GM04504 (cell line): ENCODE measurements around the gene OR6B1.
"Not testable (repeated sequence)": the region's sequence is repeated elsewhere in the genome, so short reads cannot be mapped to it uniquely, and the experiment has no call there.

Source experiments
- DNase-seq: peaks from one replicate; pipeline ENCODE4 v3.0.0-alpha.2; 2012; ENCODE audit warnings: low read depth

Gene OR6B1

DNA sequence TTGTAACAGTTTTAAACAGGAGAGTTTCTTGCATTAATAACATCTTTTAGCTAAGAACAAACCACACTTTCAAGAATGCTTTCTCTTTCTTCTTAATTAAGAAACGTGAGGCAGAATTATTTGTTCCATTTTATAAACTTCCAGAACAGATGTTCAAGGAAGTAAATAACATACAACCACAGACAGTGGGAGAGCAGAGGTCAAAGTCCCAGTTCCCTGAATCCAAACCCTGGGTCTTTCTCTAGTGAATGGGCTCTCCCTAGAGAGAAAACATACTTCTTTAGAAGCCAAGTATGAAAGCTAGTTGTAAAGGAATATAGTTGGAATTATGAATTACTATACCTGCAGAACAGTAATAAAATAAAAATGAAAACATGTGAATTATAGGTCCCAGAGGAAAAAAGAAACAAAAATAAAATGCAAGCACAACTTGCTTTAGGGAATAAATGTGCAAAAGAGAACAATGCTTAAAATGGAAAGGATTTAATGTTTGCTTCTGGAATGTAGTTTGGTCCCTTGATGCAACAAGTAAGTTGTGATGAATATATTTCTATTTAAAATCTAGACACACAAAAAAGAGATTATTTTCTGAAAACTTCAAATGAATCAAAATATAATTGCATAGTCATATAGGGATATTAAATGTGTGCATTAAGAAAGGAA, 6.0 kb downstream of the OR6B1 start:
- no peak for DNase-seq

DNA sequence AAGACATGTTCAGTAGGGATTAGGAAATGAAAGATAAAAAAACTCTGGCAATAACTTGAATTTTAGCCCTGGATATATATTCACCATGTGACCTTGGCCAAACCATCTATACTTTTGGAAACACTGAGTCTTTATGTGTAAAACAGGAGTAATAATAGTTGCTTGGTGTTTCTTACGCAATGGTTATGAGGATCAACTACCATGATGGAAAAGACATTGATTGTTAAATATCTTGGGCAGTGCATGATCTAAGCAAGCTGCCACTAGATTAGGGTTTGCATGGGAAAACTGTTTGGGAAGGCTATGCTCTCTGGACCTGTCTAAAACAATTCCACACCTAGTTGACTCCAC, 6.5 kb downstream of the OR6B1 start:
- DNase-seq = no peak

GRCh38 chr7:144009361-144009760, 9.2 kb downstream of the OR6B1 start:
- no peak for DNase-seq

GRCh38 chr7:144010061-144010460, 9.9 kb downstream of the OR6B1 start:
- not testable (repeated sequence) for DNase-seq

GRCh38 chr7:144010821-144011220, 10.7 kb downstream of the OR6B1 start:
- not testable (repeated sequence) for DNase-seq

DNA sequence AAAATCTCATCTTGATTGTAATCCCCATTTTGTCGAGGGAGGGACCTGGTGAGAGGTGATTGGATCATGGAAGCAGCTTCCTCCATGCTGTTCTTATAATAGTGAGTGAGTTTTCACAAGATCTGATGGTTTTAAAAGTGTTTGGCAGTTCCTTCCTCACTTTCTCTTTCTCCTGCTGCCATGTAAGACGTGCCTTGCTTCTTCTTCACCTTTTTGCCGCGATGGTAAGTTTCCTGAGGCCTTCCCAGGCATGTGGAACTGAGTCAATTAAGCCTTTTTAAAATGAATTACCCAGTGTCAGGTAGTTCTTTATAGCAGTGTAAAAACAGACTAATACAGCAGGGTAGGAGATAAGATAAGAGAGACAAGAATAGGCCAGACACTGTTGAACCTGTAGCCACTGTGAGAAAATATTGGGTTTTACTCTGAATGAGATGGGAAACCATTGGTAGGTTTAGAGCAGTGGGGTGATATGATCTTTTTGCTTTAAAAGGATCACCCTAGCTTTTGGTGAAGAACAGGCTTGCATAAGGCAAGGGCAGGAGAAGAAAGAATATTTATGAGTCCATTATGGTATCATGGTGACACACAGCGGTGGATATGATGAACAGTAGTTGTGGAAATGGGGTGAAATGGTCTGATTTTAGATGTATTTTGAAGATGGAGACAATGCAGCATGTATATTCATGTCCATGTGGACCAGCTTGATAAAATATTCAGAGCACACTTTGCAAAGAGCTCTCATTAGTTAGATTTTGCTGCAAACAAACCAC, 11.5 kb downstream of the OR6B1 start:
- DNase-seq = peak; percentile 18

GRCh38 chr7:144018065-144018464, 17.9 kb downstream of the OR6B1 start:
- DNase-seq = no peak

GRCh38 chr7:144019457-144019856, 19.3 kb downstream of the OR6B1 start:
- DNase-seq = peak; percentile 17

GRCh38 chr7:144020340-144020739, 20.2 kb downstream of the OR6B1 start:
- DNase-seq = no peak

GRCh38 chr7:144022169-144022568, 22.0 kb downstream of the OR6B1 start:
- no peak for DNase-seq

- no peak for DNase-seq
These were observed 23.2 kb downstream of the OR6B1 start for GRCh38 chr7:144023171-144023827.

GRCh38 chr7:144024213-144024612, 24.1 kb downstream of the OR6B1 start:
- DNase-seq = no peak

DNA sequence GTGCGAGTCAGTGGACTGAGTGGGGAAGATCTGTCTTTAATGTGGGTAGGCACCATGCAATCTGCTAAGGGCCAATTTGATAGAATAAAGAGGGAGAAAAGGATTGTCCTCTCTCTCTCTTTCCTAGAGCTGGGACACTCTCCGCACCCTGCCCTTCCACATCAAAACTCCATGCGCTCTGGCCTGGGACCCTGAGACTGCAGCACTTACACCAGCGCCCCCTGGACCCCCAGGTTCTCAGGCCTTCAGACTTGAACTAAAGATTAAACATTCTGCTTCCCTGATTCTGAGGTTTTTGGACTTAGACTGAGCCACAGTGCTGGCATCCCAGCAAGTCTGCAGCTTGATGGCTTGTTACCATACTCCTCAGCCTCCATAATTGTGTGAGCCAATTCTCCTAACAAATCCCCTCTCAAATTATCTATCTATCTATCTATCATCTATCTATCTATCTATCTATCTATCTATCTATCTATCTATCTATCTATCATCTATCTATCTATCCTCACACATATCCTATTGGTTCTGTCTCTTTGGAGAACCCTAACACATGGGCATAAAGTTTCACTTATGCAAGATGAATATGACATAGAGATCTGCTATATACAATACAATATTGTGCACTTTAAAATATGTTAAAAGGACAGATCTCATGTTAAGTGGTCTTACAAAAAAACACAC, 26.2 kb downstream of the OR6B1 start:
- no peak for DNase-seq

- DNase-seq = no peak
These were observed 26.9 kb downstream of the OR6B1 start for GRCh38 chr7:144027070-144027469.

- DNase-seq = no peak
These were observed 27.9 kb downstream of the OR6B1 start for GRCh38 chr7:144027974-144028373.

GRCh38 chr7:144028547-144028946, 28.4 kb downstream of the OR6B1 start:
- no peak for DNase-seq

GRCh38 chr7:144032516-144032915, 32.4 kb downstream of the OR6B1 start:
- DNase-seq = no peak

GRCh38 chr7:144032985-144033709, 33.0 kb downstream of the OR6B1 start:
- DNase-seq = no peak

DNA sequence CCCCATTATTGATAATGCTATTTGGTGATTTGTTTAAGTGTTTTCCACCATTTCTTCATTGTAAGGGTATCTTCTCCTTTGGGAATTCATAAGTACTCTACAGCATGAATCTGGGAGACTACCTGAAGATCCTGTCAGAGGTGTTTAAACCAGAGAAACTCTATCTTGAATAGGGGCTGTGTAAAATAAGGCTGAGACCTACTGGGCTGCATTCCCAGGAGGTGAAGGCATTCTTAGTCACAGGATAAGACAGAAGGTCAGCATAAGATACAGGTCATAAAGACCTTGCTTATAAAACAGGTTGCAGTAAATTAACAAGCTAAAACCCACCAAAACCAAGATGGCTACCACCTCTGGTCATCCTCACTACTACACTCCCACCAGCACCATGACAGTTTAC, 35.3 kb downstream of the OR6B1 start:
- DNase-seq = no peak

DNA sequence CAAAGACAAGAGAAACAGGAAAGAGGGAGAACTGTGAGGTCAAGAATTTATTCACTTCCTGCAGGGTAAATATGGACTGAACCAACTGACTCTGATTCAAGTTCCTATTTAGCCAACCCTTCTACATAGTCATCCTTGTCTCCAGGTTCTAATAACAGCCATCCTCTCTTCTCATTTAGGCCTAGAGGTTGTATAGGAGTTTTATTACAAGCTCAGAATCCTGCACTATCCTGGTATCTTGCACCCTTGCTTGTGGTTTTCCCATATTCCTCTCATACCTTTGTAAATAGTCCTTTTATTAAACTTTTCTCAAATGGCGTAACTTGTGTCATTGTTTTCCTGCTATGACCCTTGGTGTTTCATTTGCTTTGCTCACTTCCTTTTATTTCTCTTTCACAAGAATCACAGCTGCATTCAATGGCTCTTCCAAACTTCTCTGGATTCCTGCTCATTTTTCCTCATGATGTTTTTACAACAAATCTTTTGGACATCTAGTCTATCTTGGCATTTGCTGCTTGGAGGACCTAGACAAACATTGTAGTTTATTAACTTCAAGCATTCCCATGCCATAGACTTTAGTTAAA, 36.3 kb downstream of the OR6B1 start:
- DNase-seq = no peak

DNA sequence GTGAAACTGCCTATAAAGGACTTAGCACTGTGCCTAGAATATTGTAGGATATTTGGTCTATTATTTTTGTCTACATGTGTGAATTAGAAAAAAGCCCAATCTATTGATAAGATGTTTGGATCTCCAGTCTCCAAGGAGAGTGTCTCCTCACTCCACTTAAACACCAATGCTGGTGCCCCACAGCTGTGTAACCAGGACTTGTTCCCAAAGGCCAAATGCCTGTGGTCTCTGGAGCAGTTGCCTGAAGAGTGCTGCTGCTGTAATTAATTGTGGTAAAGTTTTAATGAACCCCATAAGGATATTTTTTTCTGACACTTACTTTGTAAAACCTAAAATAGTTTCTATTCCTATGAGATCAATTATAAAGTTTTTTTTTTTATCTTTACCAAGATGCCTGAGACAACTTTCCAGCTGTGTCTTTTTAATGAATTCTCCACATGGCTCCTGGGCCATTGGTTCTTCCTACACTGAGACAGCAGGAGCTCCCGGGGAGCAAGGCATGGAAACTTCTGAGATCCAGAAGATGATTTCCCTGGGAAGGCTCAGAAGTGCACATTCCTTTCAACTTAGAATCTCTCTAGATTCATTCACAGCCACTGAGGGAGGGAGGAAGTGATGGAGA, 37.4 kb downstream of the OR6B1 start:
- no peak for DNase-seq
